Activated CD8-positive, alpha-beta memory T cell treated with anti-CD3 and anti-CD28 coated beads, Interleukin-2, amount 50 U/mL, for 48 hours (primary cell): ENCODE results near the gene TM2D1.

Experiments used
- DNase-seq: peaks from one replicate; pipeline ENCODE4 v3.0.0-alpha.2; 2020

Gene TM2D1

GRCh38 chr1:61642475-61643232, 82.3 kb downstream of the TM2D1 start:
- no peak for DNase-seq

DNA sequence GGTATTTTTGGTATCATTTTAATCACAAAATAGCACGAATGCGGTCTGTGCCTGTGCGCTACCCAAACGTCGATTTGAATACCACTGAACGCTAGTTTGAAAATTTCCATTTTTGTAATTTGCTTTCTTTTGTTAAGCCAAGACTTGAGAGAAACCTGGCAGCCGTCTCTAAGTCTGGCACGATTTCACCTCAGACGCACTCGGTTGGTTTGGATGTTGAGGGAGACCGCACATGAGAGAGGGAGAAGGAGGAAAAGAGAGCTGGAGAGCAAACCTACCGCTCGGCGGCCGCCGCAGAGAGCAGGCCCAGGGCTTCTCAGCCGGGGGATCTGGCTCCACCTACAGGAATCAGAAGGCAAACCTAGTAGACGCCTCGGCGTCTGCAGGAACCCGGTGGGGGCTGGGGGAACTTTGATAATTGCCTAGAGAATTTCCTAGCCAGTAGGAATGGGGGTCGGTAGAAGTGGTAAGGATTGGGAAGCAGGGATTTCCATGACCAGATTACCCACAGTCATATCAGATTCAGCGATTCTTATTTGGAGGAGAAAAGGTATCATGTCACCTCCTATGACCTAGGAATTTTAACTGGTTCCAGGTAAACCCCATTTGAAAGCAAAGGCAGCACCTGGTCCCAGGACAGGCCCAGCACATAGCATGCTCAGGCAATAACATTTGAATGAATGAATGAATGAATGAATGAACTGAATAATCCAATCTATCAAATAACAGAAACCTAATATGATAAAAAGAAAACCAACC, 83.2 kb downstream of the TM2D1 start:
- peak; percentile 81 for DNase-seq

DNA sequence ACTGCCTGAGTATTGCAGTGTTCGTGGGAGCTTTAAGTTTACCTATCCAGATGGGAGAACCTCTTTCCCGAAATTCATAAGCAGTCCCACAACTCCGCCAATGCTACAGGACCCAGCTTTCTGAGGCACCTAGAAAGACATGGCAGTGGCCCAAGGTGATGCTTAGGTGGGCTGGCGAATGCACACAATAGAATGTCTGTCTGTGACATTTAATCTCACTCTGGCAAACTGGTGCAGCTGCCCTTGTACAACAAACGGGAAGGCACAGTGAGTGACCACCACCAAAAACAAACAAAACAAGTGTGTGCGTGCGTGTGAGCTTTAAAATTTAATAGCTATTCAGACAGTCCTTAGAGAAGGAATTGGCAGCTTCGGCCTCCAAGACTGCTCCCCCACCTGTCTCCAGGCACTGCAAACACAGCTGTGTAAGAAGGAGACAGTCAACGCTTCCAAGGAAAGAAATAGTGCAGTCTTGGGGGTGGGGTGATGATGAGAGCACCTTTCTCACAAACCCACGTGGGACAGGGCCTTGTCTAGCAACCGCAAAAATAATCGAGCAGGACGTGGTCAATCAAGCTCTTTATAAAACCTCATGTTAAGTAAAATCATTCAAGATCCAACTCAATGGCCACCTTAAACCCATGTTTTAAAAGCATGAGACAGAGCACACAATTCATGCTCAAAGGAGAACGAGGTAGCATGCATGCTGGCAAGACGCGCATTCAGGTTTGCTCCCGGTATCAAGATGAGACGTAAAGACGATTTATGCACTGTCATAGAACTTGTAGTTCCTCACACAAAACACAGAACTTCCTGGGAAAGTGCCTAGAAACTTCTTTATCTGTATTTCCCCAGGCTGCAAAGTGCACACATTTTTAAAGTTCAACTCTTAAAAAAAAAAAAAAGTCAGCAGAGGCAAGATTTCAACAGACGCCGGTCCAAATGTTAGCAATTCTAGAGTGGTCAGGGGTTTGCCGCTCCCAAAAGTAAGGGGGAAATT, 84.1 kb downstream of the TM2D1 start:
- DNase-seq = no peak

DNA sequence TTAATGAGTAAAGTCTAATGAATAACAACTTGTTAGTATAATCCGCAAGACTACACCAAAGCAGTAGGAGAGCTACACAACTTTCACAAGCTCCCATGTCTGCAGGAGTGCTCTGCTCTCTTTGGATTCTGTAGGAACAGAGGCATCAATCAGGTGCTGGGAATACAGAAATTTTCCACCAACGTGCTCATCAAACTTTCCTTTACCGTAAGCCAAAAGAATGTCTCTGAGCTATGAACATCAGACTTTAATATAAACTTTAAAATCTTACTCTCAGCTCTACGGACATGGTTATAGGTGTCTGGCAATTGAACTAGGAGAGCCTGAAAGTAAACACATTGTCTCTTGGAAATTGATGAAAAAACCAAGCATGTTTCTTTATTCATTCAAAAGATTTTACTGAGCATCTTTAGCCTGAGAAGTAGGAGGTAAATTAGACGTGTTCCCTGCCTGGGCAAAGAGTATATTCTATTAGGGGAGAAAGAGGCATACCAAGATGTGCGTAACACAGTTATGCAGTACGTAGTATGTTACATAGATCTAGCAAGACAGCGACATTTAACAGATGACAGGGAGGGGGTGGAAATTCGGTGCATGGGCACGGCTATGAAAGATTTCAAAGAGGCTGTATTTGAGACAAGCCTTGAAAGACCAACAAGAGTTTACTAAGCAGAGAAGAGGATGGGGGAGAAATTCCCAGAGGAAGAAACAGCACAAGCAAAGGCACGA, 85.2 kb downstream of the TM2D1 start:
- DNase-seq = no peak

GRCh38 chr1:61638911-61639605, 85.9 kb downstream of the TM2D1 start:
- DNase-seq = no peak

- no peak for DNase-seq
Measured at GRCh38 chr1:61638296-61638695, 86.6 kb downstream of the TM2D1 start.

DNA sequence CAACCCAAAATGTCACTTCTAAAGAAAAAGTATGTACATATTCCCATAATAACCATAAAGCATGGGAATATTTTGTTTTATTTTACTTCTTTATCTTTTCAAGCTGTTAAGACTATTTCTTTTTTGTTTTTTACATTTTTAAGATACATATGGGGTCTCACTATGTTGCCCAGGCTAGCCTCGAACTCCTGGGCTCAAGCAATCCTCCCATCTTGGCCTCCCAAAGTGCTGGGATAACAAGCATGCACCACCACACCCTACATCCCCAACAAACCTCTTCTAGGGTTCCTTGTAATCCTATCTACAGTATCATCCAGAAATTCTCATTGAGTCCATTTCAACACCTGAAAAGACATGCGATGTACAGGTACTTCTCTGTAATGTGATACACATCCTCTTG, 87.5 kb downstream of the TM2D1 start:
- no peak for DNase-seq

DNA sequence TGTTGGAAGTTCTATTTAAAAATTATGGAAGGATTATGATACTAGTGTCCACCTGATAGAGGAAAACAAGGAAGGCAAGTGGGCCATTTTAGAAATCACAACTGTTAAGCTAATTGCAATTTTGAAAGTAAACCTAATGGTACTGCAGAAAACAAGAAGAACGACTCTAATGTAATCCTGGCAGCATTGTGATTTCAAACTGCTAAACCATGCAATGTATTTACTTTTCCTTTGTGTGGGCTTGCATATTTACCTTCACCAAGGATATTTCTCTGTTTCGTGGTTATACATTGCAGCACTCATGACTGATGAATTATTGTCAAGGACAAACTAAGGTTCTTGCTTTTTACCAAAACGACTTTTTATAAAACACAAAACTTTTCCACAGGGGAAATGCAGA, 88.1 kb downstream of the TM2D1 start:
- DNase-seq = no peak

DNA sequence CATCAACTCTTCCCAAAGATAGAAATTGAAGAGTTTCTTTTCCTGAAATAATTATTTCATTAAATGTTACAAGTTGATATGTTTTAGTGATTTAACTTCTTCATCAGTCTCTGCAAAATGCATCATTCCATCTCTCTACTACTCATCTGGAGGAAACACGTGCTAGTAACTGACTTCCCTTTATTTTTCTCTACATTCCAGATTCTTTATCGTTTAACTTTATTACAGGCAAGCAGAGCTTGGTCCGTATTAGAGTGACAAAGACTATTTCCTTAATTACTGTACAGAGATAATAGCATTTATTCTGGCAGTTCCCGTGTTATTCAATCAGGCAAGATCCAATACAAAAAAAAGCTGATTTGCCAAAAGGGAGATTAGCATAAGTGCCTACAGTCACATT, 88.6 kb downstream of the TM2D1 start:
- DNase-seq = no peak

DNA sequence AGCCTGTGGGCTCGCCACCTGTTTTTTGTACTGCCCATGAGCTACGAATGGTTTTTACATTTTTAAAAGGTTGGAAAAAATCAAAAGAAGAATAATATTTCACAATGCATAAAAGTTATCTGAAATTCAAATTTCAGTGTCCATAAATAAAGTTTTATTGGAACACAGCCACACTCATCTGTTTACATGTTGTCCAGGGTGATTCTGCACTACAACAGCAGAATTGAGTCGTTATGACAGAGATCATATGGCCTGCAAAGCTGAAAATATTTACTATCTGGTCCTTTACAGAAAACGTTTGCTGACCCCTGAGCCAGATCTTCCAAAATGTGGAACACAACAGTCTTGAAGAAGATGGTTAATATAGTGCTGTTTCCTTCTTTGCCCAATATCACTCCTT, 89.4 kb downstream of the TM2D1 start:
- DNase-seq = no peak

- DNase-seq = no peak
Measured at GRCh38 chr1:61631436-61631835, 93.5 kb downstream of the TM2D1 start.
